ENCODE results near the gene KRTAP10-1. TPM values are rescaled to one million over a fixed set of nuclear protein-coding genes. Genes with fewer than 3 reads are reported as not detected.
"Not testable (repeated sequence)": the region's sequence is repeated elsewhere in the genome, so short reads cannot be mapped to it uniquely, and the experiment has no call there.

The KRTAP10-1 gene
- total RNA-seq, 2 experiments from 2014 or later = 0.13 TPM; not detected in 1

- H2AFZ ChIP-seq (ENCODE audit: low read length) = no peak overlapping the region
- POLR2A ChIA-PET = no interaction called here
- peaks cover 7% of the 10 kb centered on the region for H3K4me1 ChIP-seq (ENCODE audit: insufficient read depth, low read length, poor library complexity, severe bottlenecking)
- no peak overlapping the region for H3K4me3 ChIP-seq (ENCODE audit: low read depth, low read length, poor library complexity, severe bottlenecking)
- H3K9me2 ChIP-seq (ENCODE audit: insufficient read depth, low read length) = no peaks in the 10 kb centered on the region
- no peak for DNase-seq (ENCODE audit: low spot score)
- H3K4me2 ChIP-seq (ENCODE audit: low read length) = no peak overlapping the region
- intact Hi-C loops (cut with micrococcal nuclease; ENCODE audit: unreplicated experiment) = no loop called here
- H3K9me3 ChIP-seq (ENCODE audit: low read length) = peaks cover 11% of the 10 kb centered on the region
- no peak overlapping the region for H3K27ac ChIP-seq (ENCODE audit: low read depth, low read length, poor library complexity, severe bottlenecking)
- TF ChIP-seq EZH2phosphoT487 (IDR thresholded peaks at IDR 0.05; ENCODE audit: borderline replicate concordance, low read depth, low read length) = no peak
- TF ChIP-seq CTCF (conservative IDR thresholded peaks at IDR 0.05; ENCODE audit: low read length) = no peak
- CTCF ChIA-PET (ENCODE audit: unreplicated experiment) = no interaction called here
- H3K79me2 ChIP-seq (ENCODE audit: insufficient read depth, low read depth, low read length) = no peaks in the 10 kb centered on the region
- no peaks in the 10 kb centered on the region for H4K20me1 ChIP-seq (ENCODE audit: insufficient read depth, low read length)
- BruUV-seq (replicated peaks) = no TSS peak
- H3K36me3 ChIP-seq (ENCODE audit: insufficient read depth, low read length) = no peaks in the 10 kb centered on the region
These were observed 10.8 kb upstream of the KRTAP10-1 start for GRCh38 chr21:44550807-44551206.

GRCh38 chr21:44550285-44550684 lies 10.3 kb upstream of the KRTAP10-1 start:
- H3K9me2 ChIP-seq (ENCODE audit: insufficient read depth, low read length); H3K4me3 ChIP-seq (ENCODE audit: low read depth, low read length, poor library complexity, severe bottlenecking); H3K4me2 ChIP-seq (ENCODE audit: low read length); H2AFZ ChIP-seq (ENCODE audit: low read length); H3K27ac ChIP-seq (ENCODE audit: low read depth, low read length, poor library complexity, severe bottlenecking); intact Hi-C loops (cut with micrococcal nuclease; ENCODE audit: unreplicated experiment); H3K4me1 ChIP-seq (ENCODE audit: insufficient read depth, low read length, poor library complexity, severe bottlenecking); H4K20me1 ChIP-seq (ENCODE audit: insufficient read depth, low read length); CTCF ChIA-PET (ENCODE audit: unreplicated experiment); H3K79me2 ChIP-seq (ENCODE audit: insufficient read depth, low read depth, low read length); POLR2A ChIA-PET; BruUV-seq (replicated peaks); H3K36me3 ChIP-seq (ENCODE audit: insufficient read depth, low read length); DNase-seq (ENCODE audit: low spot score): not testable (repeated sequence)
- peaks cover 11% of the 10 kb centered on the region for H3K9me3 ChIP-seq (ENCODE audit: low read length)

GRCh38 chr21:44549525-44550211 lies 9.7 kb upstream of the KRTAP10-1 start:
- no peaks in the 10 kb centered on the region for H4K20me1 ChIP-seq (ENCODE audit: insufficient read depth, low read length)
- ChIA-PET CTCF (ENCODE audit: unreplicated experiment) (no interaction called here), POLR2A (no interaction called here)
- peaks cover 7% of the 10 kb centered on the region for H3K4me1 ChIP-seq (ENCODE audit: insufficient read depth, low read length, poor library complexity, severe bottlenecking)
- H2AFZ ChIP-seq (ENCODE audit: low read length) = no peak overlapping the region
- H3K9me2 ChIP-seq (ENCODE audit: insufficient read depth, low read length) = no peaks in the 10 kb centered on the region
- intact Hi-C loops (cut with micrococcal nuclease; ENCODE audit: unreplicated experiment) = no loop called here
- no peak overlapping the region for H3K4me2 ChIP-seq (ENCODE audit: low read length)
- no peaks in the 10 kb centered on the region for H3K79me2 ChIP-seq (ENCODE audit: insufficient read depth, low read depth, low read length)
- DNase-seq (ENCODE audit: low spot score) = no peak
- peaks cover 11% of the 10 kb centered on the region for H3K9me3 ChIP-seq (ENCODE audit: low read length)
- BruUV-seq (replicated peaks) = no TSS peak
- H3K4me3 ChIP-seq (ENCODE audit: low read depth, low read length, poor library complexity, severe bottlenecking) = no peak overlapping the region
- H3K36me3 ChIP-seq (ENCODE audit: insufficient read depth, low read length) = no peaks in the 10 kb centered on the region
- TF ChIP-seq EZH2phosphoT487 (IDR thresholded peaks at IDR 0.05; ENCODE audit: borderline replicate concordance, low read depth, low read length) (no peak), CTCF (conservative IDR thresholded peaks at IDR 0.05; ENCODE audit: low read length) (no peak)
- H3K27ac ChIP-seq (ENCODE audit: low read depth, low read length, poor library complexity, severe bottlenecking) = no peak overlapping the region

Data from OCI-LY7 (cell line).